Measurements from ENCODE around the gene DIS3L2.

The DIS3L2 gene

DNA sequence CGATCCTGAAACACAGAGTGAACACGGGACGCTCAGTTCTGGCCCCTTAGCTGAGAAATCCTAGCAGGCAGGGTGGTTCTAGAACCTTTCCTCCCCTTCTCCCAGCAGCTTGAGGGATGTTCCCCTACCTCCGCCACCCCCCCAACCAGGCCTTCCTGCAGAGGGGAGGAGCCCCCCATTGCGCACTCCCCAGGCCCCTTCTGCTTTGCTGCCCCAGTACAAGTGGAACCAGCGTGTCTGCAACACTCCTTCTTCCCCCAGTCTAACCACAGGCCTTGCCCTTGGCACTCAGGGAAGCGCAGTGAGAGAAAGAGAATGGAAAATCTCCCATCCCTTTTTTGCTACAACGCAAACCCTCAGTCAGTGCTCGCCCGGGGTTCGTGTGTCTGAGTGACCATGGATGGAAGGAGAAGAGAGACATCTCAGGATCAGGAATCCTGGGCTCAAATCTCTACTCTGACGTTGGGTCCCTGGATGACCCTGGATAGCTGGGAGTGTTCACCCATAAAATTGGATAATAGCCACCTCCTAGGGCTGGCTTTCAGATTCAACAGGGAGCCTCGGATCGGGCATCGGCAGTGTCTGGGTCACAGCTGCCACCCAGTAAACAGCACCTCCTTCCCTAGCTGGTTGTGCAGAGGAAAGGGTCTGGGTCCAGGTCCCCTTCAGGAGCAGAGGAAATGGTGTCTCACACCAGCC lies 39.1 kb upstream of the DIS3L2 start:
- Histone ChIP-seq H3K4me2 (ENCODE audit: low read length) (no peak overlapping the region), H2AFZ (no peak overlapping the region), H3K9me3 (ENCODE audit: control insufficient read depth, low read length) (no peaks in the 10 kb centered on the region), H3K4me3 (ENCODE audit: low read depth, low read length) (no peak overlapping the region), H3K4me1 (peaks cover 4% of the 10 kb centered on the region), H3K9ac (no peak overlapping the region), H3K27me3 (ENCODE audit: control insufficient read depth, insufficient read depth, low read length) (no peaks in the 10 kb centered on the region), H3K27ac (no peak overlapping the region), H3K79me2 (no peaks in the 10 kb centered on the region), H3K36me3 (ENCODE audit: control insufficient read depth, insufficient read depth, low read length) (no peaks in the 10 kb centered on the region)
- TF ChIP-seq, protein P1, sequence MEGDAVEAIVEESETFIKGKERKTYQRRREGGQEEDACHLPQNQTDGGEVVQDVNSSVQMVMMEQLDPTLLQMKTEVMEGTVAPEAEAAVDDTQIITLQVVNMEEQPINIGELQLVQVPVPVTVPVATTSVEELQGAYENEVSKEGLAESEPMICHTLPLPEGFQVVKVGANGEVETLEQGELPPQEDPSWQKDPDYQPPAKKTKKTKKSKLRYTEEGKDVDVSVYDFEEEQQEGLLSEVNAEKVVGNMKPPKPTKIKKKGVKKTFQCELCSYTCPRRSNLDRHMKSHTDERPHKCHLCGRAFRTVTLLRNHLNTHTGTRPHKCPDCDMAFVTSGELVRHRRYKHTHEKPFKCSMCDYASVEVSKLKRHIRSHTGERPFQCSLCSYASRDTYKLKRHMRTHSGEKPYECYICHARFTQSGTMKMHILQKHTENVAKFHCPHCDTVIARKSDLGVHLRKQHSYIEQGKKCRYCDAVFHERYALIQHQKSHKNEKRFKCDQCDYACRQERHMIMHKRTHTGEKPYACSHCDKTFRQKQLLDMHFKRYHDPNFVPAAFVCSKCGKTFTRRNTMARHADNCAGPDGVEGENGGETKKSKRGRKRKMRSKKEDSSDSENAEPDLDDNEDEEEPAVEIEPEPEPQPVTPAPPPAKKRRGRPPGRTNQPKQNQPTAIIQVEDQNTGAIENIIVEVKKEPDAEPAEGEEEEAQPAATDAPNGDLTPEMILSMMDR (IDR thresholded peaks at IDR 0.05) = no peak

DNA sequence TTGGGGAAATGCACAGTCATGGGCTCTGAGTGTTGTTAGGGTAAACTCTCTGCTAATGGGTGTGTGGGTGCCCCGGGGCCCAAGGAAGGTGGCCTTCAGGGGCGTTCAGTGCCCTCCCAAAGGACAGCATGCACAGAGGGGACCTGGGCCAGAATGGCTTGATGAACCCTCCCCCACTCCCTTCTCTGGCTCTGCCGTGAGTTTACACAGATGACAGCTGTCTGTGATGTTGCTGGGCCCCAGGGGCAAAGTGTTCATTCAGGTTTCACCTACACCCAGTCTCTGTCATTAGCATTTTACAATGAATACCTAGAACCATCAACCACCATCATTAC lies 38.5 kb upstream of the DIS3L2 start:
- H3K9me3 ChIP-seq (ENCODE audit: control insufficient read depth, low read length) = no peaks in the 10 kb centered on the region
- TF ChIP-seq, protein P1 (IDR thresholded peaks at IDR 0.05) = no peak
- H3K79me2 ChIP-seq = no peaks in the 10 kb centered on the region
- no peaks in the 10 kb centered on the region for H3K27me3 ChIP-seq (ENCODE audit: control insufficient read depth, insufficient read depth, low read length)
- no peaks in the 10 kb centered on the region for H3K36me3 ChIP-seq (ENCODE audit: control insufficient read depth, insufficient read depth, low read length)
- H2AFZ ChIP-seq = no peak overlapping the region
- no peak overlapping the region for H3K9ac ChIP-seq
- no peak overlapping the region for H3K4me2 ChIP-seq (ENCODE audit: low read length)
- H3K4me3 ChIP-seq (ENCODE audit: low read depth, low read length) = no peak overlapping the region
- no peak overlapping the region for H3K27ac ChIP-seq
- H3K4me1 ChIP-seq = peaks cover 4% of the 10 kb centered on the region

DNA sequence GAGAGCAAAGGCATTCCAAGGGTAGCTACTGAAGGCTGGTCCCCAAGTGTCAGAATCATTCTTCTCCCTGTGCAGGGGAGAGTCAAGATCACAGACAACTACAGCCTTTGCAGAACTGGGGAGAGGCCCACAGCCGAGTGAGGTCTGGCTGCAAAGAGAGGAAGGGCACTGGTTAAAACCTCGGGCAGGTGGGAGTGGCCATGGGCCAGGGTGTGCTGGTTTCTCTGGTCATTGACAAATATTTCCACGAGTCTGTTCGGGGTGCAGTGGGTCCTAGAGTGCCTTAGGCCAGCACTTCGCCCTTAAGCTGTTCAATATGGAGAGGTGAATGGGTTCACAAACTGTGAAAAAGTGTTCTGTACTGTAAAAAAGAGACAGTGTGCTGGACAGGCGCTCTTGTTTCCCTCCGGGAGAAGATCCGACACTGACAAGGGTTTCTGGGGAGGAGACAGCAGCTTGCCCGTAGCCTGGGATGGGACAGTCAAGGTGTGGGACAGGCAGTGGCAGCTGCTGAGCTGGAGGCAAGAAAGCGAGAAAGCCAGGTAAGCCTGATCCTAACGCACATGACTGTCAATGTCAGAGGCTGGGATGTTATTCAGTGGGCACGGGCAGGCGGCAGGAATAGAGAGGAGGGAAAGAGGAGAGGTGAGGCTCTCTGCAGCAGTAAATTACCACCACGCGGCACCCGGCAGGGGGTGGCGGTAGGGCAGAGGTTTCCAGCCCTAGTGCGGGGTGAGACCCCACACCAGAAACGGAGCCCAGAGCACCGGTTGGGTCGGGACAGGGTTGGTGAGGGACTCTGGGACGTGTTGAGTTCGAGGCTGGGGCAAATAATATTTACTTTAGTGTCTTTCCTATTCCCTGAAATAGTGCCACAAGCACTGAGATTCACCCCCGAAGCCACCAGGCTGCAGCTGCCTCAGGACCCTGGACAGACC lies 37.3 kb upstream of the DIS3L2 start:
- Histone ChIP-seq H3K27me3 (ENCODE audit: control insufficient read depth, insufficient read depth, low read length) (no peaks in the 10 kb centered on the region), H3K9ac (no peak overlapping the region), H3K36me3 (ENCODE audit: control insufficient read depth, insufficient read depth, low read length) (no peaks in the 10 kb centered on the region), H3K4me1 (peaks cover 4% of the 10 kb centered on the region), H3K27ac (no peak overlapping the region), H3K9me3 (ENCODE audit: control insufficient read depth, low read length) (no peaks in the 10 kb centered on the region), H3K79me2 (no peaks in the 10 kb centered on the region), H3K4me3 (ENCODE audit: low read depth, low read length) (no peak overlapping the region), H3K4me2 (ENCODE audit: low read length) (no peak overlapping the region), H2AFZ (no peak overlapping the region)
- TF ChIP-seq, protein P1 (IDR thresholded peaks at IDR 0.05) = no peak

DNA sequence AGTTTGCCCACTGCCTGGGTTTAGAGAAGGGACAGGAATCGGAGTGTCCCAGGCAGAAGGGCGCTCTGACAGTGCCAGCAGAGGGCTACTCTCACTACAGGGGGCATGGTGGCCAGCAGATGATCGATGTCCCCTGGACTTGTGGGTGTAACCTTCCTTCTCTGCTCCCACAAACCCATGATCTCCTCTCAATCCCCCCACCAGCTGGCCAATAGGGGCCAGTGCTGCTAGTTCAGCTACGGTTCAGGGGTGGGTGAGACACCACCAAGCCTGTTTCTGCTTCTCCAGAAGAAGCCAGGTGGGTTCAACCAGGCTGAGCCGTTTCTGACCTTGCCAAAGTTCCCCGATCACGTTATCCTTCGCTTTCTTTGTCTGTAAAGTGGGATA lies 36.6 kb upstream of the DIS3L2 start:
- Histone ChIP-seq H3K79me2 (no peaks in the 10 kb centered on the region), H3K9me3 (ENCODE audit: control insufficient read depth, low read length) (no peaks in the 10 kb centered on the region), H2AFZ (peak overlapping the region; percentile 86), H3K4me3 (ENCODE audit: low read depth, low read length) (no peak overlapping the region), H3K27ac (no peak overlapping the region), H3K4me1 (peaks cover 4% of the 10 kb centered on the region), H3K9ac (no peak overlapping the region), H3K36me3 (ENCODE audit: control insufficient read depth, insufficient read depth, low read length) (no peaks in the 10 kb centered on the region), H3K4me2 (ENCODE audit: low read length) (peak overlapping the region; percentile 53), H3K27me3 (ENCODE audit: control insufficient read depth, insufficient read depth, low read length) (no peaks in the 10 kb centered on the region)
- TF ChIP-seq, protein P1 (IDR thresholded peaks at IDR 0.05) = no peak

Data from parathyroid adenoma (tissue), 2 donors.